Stimulated activated CD4-positive, alpha-beta T cell treated with anti-CD3 and anti-CD28 coated beads, Interleukin-12 subunit alpha, Interleukin-12 subunit beta, amount 100 ng/mL, for 4 hours (primary cell): Measurements from ENCODE around the gene POU2F2.
"Not testable (repeated sequence)": the region's sequence is repeated elsewhere in the genome, so short reads cannot be mapped to it uniquely, and the experiment has no call there.

Source experiments
- DNase-seq: peaks from one replicate; pipeline ENCODE4 v3.0.0-alpha.2; 2020

Gene POU2F2

GRCh38 chr19:42053037-42053935, 79.0 kb downstream of the POU2F2 start:
- DNase-seq, result no peak

- no peak for DNase-seq
These were observed 79.9 kb downstream of the POU2F2 start for GRCh38 chr19:42052241-42052863.

- no peak for DNase-seq
These were observed 80.8 kb downstream of the POU2F2 start for GRCh38 chr19:42051166-42052115.

GRCh38 chr19:42048992-42049391, 83.3 kb downstream of the POU2F2 start:
- no peak for DNase-seq

GRCh38 chr19:42045575-42045974, 86.7 kb downstream of the POU2F2 start:
- DNase-seq, result no peak

- DNase-seq, result no peak
These were observed 89.6 kb downstream of the POU2F2 start for GRCh38 chr19:42042455-42043170.

- not testable (repeated sequence) for DNase-seq
These were observed 91.8 kb downstream of the POU2F2 start for GRCh38 chr19:42040491-42040890.

- DNase-seq, result no peak
These were observed 92.2 kb downstream of the POU2F2 start for GRCh38 chr19:42040031-42040430.

- no peak for DNase-seq
These were observed 93.6 kb downstream of the POU2F2 start for GRCh38 chr19:42038666-42039065.

GRCh38 chr19:42037649-42038048, 94.6 kb downstream of the POU2F2 start:
- DNase-seq, result no peak
